HepG2 (cell line): ENCODE data around the gene ENO2. TPM values are rescaled to one million over a fixed set of nuclear protein-coding genes. Genes with fewer than 3 reads are reported as not detected.
A peak's percentile ranks its signal among the peaks of the same experiment; 100 is the strongest.

Experiments
- ARHGAP35 ChIP-seq: sonication (generic); formaldehyde crosslinking; IDR thresholded peaks from 2 replicates; pipeline ENCODE4 v1.9.0; 2022; ENCODE audit warnings: mild to moderate bottlenecking, inconsistent platforms, moderate library complexity, missing genetic modification reagents, borderline replicate concordance
- ATF7 ChIP-seq, 2 experiments: fragments of 450-650 bp in 1 of 2; sonication (generic) in 1 of 2; formaldehyde crosslinking in 1 of 2; IDR thresholded peaks; 2 replicates each; pipeline versions ENCODE4 v1.4.0 to v1.6.1; 2016 to 2020; ENCODE audit warnings: antibody characterized with exemption in 1 of 2, mild to moderate bottlenecking in 1 of 2, missing genetic modification reagents in 1 of 2
- CEBPB ChIP-seq: IDR thresholded peaks from 2 replicates; pipeline ENCODE4 v1.6.1; 2011; ENCODE audit warnings: low read depth, low read length, improper control_type of control experiment, borderline replicate concordance
- KLF12 ChIP-seq: sonication (generic); formaldehyde crosslinking; IDR thresholded peaks from 2 replicates; pipeline ENCODE4 v1.4.0; 2020; ENCODE audit warnings: missing genetic modification reagents, borderline replicate concordance
- NFYC ChIP-seq: IDR thresholded peaks from 2 replicates; pipeline ENCODE4 v1.6.1; 2016; ENCODE audit warnings: missing genetic modification reagents, missing compliant biosample characterization
- REXO4 ChIP-seq: sonication (generic); formaldehyde crosslinking; IDR thresholded peaks from 2 replicates; pipeline ENCODE4 v1.8.0; 2022; ENCODE audit warnings: missing genetic modification reagents, mild to moderate bottlenecking, borderline replicate concordance
- TBL1XR1 ChIP-seq: fragments of 150-350 bp; IDR thresholded peaks from 2 replicates; pipeline ENCODE4 v1.6.1; 2014; ENCODE audit warnings: borderline replicate concordance, low read length; ENCODE audit not compliant: partially characterized antibody
- polyA plus RNA-seq, 8 experiments: library from polyadenylated mRNA; depleted of rRNA in 3 of 8; stranded (reverse) in 7 of 8; unstranded in 1 of 8; fragments of >200 nt; fragmentation: Illumina TruSeq in 4 of 8; extraction: Trizol in 4 of 8; gene quantifications; 2 replicates each; pipeline versions ENCODE4 v1.2.1 to v1.2.3, GENCODE V29; 2011 to 2016; ENCODE audit warnings: low read depth in 4 of 8, missing spikeins in 1 of 8, mixed read lengths in 1 of 8; ENCODE audit not compliant: insufficient read depth in 1 of 8
- total RNA-seq, 5 experiments: library from RNA; depleted of rRNA; stranded (reverse); fragments of >200 nt; fragmentation: Illumina TruSeq; extraction: Trizol; gene quantifications; 2 replicates each; pipeline ENCODE4 v1.2.3, GENCODE V29; 2016; ENCODE audit warnings: low read depth in 1 of 5
- TF ChIP-seq, protein P1 (sequence below): sonication (generic); formaldehyde crosslinking; IDR thresholded peaks from 2 replicates; pipeline ENCODE4 v1.4.0; 2020; ENCODE audit warnings: missing genetic modification reagents
- TF ChIP-seq, protein P2 (sequence below): sonication (generic); formaldehyde crosslinking; IDR thresholded peaks from 2 replicates; pipeline ENCODE4 v1.5.0; 2020; ENCODE audit warnings: mild to moderate bottlenecking, missing genetic modification reagents
- TF ChIP-seq, protein P3 (sequence below): sonication (generic); formaldehyde crosslinking; IDR thresholded peaks from 2 replicates; pipeline ENCODE4 v1.4.0; 2020; ENCODE audit warnings: mild to moderate bottlenecking, missing genetic modification reagents
- TF ChIP-seq, protein P4 (sequence below): IDR thresholded peaks from 2 replicates; pipeline ENCODE4 v1.6.1; 2016; ENCODE audit warnings: missing genetic modification reagents, missing compliant biosample characterization
- TF ChIP-seq, protein P5 (sequence below), 2 experiments: fragments of 450-650 bp in 1 of 2; sonication (generic) in 1 of 2; formaldehyde crosslinking; IDR thresholded peaks; 2 replicates each; pipeline versions ENCODE4 v1.5.0 to v1.8.0; 2020 to 2022; ENCODE audit warnings: mild to moderate bottlenecking in 1 of 2, missing genetic modification reagents in 1 of 2
- TF ChIP-seq, protein P6 (sequence below): conservative IDR thresholded peaks from 2 replicates; pipeline ENCODE4 v1.6.1; 2018; ENCODE audit warnings: missing genetic modification reagents

Gene ENO2
- total and polyA plus RNA-seq, 2 of the 13 experiments (the other 11 are each of a cell fraction or from before 2014, with no cell fraction given) = 19.3 to 136 TPM

DNA sequence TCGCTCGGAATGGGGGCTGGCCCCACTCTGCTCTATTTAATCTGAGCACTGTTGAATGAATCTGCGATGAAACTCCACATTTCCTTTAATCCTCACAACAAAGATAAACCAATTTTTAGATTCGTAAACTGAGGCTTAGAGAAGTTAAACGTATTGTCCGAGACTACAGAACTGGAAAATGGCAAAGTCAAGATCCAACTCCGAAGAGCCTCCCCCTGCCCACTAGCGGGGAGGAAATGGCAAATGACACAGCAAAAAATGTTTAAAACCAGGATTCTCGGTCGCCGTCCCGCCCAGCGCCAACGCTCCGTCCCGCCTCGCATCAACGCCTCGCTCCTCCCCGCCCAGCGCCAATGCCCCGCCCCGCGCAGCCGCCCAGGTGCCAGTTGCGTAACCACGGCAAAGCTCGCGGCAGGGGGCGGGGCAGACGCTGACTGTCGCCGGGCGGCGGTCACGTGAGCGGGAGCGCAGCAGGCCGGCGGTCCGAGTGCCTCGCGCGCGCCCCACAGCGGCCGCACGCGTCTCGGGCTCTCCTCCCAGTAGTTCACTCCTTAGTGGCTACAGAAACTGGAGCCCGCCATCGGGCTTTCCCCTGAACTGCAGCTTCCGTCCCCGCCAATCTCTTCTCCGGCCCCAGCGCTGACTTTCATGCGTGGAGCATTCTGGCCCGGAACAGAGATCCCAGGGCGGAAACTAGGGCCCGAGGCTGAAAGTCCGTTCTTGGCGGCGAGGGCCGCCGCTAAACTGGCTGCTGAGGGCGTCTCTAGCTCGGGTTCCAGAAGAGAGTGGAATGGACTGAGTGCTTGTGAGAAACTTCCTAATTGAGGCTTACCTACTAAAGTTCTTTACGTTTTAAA lies 23.4 kb upstream of the ENO2 start (continued):
- TF ChIP-seq, protein P1, sequence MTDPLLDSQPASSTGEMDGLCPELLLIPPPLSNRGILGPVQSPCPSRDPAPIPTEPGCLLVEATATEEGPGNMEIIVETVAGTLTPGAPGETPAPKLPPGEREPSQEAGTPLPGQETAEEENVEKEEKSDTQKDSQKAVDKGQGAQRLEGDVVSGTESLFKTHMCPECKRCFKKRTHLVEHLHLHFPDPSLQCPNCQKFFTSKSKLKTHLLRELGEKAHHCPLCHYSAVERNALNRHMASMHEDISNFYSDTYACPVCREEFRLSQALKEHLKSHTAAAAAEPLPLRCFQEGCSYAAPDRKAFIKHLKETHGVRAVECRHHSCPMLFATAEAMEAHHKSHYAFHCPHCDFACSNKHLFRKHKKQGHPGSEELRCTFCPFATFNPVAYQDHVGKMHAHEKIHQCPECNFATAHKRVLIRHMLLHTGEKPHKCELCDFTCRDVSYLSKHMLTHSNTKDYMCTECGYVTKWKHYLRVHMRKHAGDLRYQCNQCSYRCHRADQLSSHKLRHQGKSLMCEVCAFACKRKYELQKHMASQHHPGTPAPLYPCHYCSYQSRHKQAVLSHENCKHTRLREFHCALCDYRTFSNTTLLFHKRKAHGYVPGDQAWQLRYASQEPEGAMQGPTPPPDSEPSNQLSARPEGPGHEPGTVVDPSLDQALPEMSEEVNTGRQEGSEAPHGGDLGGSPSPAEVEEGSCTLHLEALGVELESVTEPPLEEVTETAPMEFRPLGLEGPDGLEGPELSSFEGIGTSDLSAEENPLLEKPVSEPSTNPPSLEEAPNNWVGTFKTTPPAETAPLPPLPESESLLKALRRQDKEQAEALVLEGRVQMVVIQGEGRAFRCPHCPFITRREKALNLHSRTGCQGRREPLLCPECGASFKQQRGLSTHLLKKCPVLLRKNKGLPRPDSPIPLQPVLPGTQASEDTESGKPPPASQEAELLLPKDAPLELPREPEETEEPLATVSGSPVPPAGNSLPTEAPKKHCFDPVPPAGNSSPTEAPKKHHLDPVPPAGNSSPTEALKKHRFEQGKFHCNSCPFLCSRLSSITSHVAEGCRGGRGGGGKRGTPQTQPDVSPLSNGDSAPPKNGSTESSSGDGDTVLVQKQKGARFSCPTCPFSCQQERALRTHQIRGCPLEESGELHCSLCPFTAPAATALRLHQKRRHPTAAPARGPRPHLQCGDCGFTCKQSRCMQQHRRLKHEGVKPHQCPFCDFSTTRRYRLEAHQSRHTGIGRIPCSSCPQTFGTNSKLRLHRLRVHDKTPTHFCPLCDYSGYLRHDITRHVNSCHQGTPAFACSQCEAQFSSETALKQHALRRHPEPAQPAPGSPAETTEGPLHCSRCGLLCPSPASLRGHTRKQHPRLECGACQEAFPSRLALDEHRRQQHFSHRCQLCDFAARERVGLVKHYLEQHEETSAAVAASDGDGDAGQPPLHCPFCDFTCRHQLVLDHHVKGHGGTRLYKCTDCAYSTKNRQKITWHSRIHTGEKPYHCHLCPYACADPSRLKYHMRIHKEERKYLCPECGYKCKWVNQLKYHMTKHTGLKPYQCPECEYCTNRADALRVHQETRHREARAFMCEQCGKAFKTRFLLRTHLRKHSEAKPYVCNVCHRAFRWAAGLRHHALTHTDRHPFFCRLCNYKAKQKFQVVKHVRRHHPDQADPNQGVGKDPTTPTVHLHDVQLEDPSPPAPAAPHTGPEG (CRISPR knock-in tag) = peak; percentile 77; the same call in 1 of the 2 replicates
- TF ChIP-seq KLF12 (CRISPR knock-in tag) (peak; percentile 88; the same call in 1 of the 2 replicates), ARHGAP35 (0 out of 2 replicates have a peak, but pooled peaks have one; percentile 35), TBL1XR1 (no peak), ATF7 (IDR thresholded peaks at IDR 0.05) (no peak), ATF7 (CRISPR knock-in tag; IDR thresholded peaks at IDR 0.05) (no peak; the same call in 1 of the 2 replicates), CEBPB (peak; percentile 100), NFYC (CRISPR knock-in tag) (no peak), REXO4 (CRISPR knock-in tag) (no peak)
- TF ChIP-seq, protein P2, sequence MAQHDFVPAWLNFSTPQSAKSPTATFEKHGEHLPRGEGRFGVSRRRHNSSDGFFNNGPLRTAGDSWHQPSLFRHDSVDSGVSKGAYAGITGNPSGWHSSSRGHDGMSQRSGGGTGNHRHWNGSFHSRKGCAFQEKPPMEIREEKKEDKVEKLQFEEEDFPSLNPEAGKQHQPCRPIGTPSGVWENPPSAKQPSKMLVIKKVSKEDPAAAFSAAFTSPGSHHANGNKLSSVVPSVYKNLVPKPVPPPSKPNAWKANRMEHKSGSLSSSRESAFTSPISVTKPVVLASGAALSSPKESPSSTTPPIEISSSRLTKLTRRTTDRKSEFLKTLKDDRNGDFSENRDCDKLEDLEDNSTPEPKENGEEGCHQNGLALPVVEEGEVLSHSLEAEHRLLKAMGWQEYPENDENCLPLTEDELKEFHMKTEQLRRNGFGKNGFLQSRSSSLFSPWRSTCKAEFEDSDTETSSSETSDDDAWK (CRISPR knock-in tag) = no peak
- TF ChIP-seq, protein P3, sequence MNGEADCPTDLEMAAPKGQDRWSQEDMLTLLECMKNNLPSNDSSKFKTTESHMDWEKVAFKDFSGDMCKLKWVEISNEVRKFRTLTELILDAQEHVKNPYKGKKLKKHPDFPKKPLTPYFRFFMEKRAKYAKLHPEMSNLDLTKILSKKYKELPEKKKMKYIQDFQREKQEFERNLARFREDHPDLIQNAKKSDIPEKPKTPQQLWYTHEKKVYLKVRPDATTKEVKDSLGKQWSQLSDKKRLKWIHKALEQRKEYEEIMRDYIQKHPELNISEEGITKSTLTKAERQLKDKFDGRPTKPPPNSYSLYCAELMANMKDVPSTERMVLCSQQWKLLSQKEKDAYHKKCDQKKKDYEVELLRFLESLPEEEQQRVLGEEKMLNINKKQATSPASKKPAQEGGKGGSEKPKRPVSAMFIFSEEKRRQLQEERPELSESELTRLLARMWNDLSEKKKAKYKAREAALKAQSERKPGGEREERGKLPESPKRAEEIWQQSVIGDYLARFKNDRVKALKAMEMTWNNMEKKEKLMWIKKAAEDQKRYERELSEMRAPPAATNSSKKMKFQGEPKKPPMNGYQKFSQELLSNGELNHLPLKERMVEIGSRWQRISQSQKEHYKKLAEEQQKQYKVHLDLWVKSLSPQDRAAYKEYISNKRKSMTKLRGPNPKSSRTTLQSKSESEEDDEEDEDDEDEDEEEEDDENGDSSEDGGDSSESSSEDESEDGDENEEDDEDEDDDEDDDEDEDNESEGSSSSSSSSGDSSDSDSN (CRISPR knock-in tag) = peak; percentile 89
- TF ChIP-seq, protein P4, sequence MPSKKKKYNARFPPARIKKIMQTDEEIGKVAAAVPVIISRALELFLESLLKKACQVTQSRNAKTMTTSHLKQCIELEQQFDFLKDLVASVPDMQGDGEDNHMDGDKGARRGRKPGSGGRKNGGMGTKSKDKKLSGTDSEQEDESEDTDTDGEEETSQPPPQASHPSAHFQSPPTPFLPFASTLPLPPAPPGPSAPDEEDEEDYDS = no peak; the same call in none of the 2 replicates
- TF ChIP-seq, protein P5, sequence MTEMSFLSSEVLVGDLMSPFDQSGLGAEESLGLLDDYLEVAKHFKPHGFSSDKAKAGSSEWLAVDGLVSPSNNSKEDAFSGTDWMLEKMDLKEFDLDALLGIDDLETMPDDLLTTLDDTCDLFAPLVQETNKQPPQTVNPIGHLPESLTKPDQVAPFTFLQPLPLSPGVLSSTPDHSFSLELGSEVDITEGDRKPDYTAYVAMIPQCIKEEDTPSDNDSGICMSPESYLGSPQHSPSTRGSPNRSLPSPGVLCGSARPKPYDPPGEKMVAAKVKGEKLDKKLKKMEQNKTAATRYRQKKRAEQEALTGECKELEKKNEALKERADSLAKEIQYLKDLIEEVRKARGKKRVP (CRISPR knock-in tag; IDR thresholded peaks at IDR 0.05) = peak in 1 of 2 experiments; percentile 80; a peak in 2 of 4 replicates
- TF ChIP-seq, protein P6, sequence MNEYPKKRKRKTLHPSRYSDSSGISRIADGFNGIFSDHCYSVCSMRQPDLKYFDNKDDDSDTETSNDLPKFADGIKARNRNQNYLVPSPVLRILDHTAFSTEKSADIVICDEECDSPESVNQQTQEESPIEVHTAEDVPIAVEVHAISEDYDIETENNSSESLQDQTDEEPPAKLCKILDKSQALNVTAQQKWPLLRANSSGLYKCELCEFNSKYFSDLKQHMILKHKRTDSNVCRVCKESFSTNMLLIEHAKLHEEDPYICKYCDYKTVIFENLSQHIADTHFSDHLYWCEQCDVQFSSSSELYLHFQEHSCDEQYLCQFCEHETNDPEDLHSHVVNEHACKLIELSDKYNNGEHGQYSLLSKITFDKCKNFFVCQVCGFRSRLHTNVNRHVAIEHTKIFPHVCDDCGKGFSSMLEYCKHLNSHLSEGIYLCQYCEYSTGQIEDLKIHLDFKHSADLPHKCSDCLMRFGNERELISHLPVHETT = peak; percentile 72
